Embryonic facial prominence (tissue), 1 donor: ENCODE measurements around the gene TMEM14C.

Experiments used
- DNase-seq: peaks from one replicate; pipeline ENCODE4 v3.0.0-alpha.2; 2016; ENCODE audit errors: extremely low spot score

Gene TMEM14C

DNA sequence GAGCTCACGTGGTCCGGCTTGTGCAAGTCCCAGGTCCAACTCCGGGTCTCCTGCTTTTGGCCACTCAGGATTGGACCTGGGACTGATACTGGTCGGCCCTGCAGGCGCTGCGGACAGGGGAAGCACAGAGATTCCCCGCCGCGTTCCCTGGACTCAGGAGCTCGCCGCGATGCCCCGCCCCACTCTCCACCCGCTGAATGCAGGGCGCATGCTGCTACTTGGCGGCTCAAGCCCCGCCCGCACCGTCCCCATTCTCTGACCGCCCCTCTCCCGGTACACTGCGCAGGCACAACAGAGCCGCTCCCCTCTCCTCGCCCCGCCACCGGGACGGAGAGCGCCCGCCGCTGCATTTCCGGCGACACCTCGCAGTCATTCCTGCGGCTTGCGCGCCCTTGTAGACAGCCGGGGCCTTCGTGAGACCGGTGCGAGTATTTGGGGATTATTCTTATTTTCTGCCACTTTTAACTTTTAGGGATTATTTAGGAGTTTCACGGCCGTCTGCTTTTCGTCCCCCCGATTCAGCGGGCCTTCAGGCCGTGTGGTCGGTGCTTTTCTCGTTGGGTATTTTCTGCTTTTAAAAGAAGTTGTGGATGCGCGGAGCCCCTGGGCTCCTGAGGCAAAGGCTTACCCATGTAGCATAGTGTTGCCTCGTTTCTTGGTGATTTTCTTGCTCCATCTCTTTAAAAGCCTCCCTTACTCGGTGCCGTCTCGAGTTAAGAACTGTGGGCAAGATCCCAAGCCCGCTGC, at the start of gene TMEM14C:
Gene TMEM14C (plus strand): TSS at position 251 of the 747 bp plus-strand sequence. CDS start 1,544 bp downstream, outside the sequence.
- peak; percentile 93 for DNase-seq

DNA sequence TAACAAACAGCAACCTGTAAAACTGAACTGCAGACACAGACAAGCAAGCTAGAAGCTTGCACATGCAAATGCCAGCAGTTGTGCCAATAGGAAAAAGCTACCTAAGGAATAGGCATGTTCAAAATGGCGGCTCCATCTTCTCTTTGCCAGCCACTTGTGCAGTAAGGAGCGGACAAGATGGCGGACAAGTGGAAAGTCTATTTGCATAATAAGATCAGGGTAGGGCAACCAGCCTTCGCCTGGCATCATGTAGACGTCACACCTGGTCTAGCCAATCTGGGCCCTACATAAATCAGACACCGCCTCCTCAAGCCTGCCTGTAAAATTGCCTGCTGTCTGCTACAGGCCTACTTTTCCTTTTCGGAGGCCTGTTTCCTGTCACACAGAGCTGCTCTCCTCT, 46.5 kb upstream of the TMEM14C start:
- no peak for DNase-seq

DNA sequence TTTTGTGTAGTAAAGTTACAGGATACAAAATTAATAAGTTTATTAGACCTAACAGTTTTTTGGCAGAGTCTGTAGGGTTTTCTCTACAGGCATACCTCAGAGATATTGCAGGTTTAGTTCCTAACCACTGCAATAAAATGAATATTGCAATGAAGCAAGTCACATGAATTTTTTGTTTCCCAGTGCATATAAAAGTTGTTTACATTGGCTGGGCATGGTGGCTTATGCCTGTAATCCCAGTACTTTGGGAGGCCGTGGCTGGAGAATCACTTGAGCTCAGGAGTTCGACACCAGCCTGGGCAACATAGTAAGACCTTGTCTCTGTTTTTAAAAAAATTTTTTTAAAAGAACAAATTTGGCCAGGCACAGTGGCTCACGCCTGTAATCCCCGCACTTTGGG, 44.4 kb upstream of the TMEM14C start:
- no peak for DNase-seq

DNA sequence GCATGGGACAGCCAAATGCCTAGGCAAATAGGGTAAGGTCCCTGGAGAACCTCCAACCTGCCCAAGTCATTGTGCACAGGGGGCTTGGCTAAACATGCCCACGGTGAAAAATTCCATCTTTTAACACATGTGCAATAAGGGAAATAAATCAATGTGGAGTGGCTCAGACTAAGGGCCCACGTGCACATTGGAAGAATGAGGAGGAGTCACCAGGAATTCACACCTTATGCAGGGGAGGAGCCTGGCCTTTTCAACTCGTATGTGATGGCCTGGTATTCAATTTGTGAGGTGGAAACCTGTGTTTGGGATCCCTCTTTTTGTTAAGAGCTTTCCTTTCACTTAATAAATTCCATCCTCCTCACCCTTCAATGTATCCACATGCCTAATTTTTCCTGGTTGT, 41.1 kb upstream of the TMEM14C start:
- no peak for DNase-seq

DNA sequence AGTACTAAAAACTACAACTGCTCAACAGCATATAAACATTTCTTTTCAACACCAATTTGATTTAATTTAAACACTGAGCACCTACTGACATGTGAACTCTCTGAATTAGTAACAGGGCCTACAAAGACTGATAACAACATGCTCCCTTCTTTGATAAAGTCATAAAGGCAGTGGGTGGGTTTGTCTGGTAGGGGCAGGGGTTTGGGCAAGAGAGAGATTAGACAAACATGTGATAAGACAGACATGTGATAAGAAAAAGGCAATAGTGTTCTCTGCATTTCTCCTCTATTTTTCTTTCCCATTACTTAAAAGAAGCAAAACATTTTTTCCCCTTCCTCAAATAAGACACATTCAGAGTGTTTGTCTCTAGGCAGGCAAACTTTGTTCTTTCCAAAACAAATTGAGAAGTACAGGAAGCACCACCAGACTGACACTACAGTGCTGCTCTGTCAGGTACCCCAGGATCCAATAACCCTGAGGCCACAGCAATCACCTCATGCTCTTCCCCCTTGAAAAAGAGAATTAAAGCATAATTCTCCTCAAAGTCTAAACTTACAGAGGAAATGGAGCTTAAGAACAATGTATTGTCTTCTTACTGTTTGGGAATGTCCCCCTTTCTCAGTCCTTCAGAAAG, 40.4 kb upstream of the TMEM14C start:
- no peak for DNase-seq

DNA sequence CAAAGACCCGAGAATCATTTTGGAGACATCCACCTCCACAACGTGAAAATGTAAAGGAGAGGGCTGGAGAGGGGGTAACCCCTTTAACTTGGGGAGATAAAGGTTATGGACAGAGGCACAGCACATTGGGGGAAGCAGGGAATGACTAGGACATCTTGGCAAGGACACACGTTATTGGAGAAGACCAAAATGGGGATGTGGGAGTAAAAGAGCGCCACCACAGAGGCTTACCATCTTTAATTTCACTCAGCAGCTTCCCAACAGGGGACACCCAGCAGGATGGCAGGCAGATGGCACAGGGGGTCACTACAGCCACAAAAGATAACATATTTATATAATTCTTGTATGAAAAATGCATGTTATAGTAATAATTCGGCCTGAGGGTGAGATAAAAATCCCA, 38.3 kb upstream of the TMEM14C start:
- DNase-seq: no peak

DNA sequence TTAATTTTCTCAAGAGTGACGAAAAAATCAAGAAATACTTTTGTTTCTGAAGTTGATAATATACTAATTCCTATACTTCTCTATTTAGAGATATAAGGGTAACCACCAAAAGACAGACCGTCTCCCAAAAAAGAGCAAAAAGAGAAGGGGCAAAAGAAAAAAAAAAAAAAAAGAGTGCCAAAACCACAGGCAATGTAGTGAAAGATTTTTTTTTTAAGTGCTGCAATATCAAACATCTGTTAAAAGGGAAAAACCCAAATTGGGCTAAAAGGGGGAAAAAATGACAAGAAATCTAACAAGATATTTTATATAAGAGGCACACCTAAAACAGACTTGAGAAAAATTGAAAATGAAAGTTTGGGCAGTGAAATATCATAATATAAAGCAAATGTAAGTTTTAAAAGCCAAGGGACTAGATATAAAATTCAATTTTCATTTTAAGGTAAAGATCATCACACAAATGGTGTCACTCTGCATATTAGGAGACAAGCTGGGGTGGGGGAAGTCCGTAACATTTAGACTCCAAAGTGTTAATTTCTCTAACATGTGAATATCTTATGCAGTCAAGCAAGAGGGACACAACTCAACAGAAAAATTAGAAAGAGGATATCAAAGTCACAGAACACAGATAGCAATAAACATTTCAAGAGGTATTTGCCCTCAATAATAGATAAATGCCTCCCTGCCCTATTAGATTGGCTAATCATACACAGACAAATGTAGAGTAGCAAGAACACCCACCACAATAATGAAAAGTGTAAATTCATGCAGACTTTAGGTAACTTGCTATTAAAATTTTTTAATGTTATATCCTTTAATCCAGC, 37.6 kb upstream of the TMEM14C start:
- DNase-seq: no peak

DNA sequence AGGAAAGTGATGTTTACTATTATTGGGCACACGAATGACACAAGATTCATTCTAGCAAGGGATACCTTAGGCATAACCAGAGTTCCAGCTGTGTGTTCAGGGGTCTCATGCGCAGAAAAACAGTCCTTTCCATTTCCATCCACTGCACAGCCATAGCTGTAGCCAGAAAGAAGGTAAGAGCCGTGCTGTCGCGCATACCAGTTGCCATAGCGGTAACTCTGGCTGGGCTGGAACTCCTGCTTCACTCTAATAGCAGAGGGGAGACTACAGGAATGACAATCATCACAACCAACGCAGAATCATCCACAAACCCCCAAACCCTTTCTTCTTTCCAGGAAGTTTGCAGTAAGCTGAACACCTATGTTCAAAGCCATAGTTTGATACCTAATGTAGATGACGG, 36.0 kb upstream of the TMEM14C start:
- no peak for DNase-seq

DNA sequence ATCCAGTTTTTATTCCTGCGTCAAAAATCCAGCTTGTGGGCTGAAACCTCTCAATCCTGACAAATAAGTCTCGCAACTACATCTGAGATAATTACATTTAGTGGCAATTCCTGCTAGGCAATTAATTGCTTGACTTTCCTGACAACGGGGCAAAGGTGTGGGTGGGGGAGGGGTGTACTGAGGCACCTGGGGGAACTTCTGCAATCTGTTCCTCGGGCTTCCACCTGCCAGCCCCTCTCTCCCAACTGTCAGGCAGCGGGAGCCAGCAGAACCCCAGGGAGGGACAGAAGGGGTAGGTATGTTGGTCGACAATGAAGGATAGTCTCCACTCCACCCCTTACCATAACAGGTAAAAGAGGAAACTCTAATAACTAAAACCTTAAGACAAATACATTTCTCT, 35.3 kb upstream of the TMEM14C start:
- DNase-seq: no peak

DNA sequence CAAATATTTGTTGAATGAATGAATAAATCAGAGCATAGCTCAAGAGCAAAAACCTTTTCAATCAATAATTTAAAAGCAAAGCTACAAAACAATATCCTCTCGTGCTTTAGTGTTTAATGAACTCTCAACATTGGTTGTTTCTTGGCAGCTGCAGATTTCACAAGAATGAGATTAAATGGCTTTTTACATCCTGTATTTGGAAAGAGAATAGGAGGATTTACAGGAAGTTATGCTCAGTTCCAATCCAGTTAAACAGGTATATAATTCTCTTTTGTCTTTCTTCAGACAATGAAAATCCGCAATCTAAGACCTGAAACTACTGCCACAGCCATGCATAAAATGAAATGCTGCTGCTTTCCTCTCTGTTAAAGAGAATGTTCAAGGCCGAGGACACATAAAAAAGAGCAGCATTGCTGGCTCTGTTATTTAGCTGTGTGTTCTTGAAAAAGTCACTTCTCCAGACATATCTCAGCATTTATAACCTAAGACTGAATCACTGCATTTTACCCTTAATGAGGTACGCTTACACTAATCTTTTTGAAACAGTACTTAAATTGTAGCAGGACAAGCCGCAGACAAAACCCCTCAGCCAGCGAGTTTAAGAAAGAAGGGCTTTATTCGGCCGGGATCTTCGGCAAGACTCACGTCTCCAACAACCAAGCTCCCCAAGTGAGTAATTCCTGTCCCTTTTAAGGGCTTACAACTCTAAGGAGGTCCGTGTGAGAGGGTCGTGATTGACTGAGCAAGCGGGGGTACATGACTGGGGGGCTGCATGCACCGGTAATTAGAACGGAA, 32.0 kb upstream of the TMEM14C start:
- no peak for DNase-seq

DNA sequence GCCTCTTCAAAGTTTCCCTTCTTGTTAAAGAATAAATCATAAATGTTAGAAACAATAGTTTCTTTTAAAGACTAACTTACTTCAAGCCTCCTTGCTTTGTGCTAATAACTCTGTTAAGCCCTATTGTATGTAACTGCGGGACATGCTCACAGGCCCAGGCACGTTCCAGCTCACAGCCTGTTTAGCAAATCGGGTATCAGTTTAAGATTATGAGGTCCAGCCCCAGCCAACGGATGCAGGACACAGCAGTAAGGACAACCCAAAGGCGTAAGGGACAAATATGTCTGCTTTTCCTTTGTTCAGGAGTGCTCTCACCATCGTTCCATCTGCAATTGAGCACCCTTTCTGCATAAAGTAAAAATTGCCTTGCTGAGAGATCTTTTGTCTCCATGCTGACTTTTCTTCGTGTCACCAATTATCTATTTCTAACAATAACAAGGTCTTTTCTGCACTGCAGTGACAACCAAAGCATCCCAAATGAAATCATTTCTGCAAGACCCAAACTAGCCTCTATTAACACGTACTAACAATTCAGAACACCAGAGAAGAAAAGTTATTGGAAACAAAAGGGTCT, 29.8 kb upstream of the TMEM14C start:
- DNase-seq: no peak

DNA sequence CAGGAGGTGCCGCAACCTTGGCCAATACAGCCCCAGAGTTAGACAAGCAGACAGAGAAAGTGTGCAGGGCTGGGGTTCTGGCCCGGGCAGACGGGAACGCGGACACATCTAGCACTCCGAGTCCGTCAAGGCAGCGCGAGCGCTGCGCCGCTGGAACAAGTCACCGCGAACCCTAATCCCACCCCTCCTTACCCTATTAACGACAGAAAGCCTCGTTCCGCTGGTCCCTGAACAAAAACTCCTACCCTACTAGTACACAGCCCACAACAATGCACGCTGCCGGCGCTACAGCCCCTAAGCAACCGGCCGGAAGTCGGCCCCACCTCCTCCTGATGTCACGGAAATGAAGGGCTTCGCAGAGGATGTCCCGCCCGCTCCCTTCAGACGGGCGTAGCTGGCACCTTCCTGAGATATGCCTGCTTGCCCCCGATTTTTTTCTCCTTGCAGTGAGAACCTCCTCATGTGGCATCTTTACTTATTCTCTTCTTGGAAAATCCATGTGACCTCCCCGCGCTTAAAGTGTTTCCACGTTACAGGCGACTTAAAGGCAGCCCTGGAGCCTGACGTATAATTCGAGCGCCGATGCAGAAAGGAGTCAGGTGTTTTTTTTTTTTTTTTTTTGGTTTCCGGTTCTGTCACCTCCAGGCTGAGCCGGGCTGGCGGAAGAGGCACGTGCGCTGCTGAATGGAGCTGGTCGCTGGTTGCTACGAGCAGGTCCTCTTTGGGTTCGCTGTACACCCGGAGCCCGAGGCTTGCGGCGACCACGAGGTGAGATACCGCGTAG, 28.4 kb upstream of the TMEM14C start, which contains the start of the genes C6orf52 and PAK1IP1:
Gene C6orf52 (minus strand): TSS at position 315 of the 784 bp plus-strand sequence. CDS start 7,066 bp downstream, outside the sequence.
Gene PAK1IP1 (plus strand): TSS at position 671 of the 784 bp plus-strand sequence. CDS start 14 bp downstream, at position 685.
- DNase-seq: peak; percentile 91

DNA sequence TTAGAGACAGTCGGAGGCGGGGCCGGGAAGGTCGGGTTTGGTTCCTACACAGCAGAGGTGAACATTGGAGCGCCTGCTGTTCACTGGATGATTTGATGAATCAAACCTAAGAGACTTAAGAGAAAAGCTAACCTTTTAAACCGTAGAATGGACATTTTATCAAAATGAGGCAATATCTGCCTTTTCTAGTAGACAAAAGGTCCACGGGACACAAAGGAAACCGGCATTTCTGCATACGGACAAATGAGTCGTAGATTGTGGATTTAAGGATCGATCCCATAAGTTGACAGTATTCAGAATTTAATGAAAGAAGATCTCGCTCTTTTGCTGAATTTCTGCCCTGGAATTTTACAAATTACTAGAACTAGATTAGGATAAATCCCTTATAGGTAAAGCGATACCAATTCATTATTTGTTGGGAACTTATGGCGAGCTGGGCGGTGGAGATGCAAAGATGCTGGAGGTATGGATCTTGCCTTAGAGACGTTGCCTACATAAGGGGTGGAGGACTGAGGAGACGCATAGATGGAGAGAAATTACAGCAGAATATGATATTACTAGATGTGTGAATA, 27.7 kb upstream of the TMEM14C start:
- no peak for DNase-seq

DNA sequence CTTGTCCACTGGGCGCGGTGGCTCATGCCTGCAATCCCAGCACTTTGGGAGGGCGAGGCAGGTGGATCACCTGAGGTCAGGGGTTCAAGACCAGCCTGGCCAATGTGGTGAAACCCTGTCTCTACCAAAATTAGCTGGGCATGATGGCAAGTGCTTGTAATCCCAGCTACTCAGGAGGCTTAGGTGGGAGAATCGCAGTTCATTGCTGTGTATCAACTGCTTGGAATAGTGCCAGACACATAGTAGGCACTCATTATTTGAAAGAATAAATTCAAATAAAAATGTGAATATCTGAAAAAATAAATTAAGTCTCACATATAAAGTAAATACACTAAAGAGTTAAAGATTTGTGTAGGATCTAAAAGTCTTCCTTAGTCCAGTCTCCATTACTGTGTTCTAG, 26.2 kb upstream of the TMEM14C start:
- DNase-seq: no peak

DNA sequence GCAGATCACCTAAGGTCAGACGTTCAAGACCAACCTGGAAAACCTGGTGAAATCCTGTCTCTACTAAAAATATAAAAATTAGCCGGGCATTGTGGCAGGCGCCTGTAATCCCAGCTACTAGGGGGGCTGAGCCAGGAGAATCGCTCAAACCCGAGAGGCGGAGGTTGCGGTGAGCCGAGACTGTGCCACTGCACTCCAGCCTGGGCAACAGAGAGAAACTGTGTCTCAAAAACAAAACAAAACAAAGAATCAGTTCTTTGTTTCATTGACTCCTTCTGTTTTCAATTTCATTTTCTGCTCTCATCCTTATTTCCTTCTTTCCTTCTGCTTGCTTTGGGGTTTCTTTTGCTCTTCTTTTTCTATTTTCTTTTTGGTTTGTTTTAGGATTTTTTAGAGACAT, 8.9 kb upstream of the TMEM14C start:
- DNase-seq: no peak

DNA sequence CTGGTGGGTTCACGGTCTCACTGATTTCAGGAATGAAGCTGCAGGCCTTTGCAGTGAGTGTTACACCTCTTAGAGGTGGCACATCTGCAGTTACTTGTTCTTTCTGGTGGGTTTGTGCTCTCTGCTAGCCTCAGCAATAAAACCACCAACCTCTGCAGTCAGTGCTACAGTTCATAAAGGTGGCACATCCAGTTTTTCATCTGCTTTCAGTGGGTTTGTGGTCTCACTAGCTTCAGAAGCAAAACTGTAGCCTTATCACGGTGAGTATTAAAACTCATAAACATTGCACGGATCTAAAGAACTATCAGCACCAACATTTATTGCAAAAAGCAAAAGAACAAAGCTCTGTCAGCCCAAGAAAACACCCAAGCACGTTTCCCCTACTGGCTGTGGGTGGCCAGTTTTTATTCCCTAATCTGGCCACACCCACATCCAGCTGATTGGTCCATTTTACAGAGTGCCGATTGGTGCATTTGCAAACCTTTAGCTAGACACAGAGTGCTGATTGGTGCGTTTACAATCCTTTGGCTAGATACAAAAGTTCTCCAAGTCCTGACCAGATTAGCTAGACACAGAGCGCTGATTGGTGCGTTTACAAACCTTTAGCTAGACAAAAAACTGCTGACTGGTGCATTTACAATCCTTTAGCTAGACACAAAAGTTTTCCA, 3.4 kb upstream of the TMEM14C start:
- no peak for DNase-seq

DNA sequence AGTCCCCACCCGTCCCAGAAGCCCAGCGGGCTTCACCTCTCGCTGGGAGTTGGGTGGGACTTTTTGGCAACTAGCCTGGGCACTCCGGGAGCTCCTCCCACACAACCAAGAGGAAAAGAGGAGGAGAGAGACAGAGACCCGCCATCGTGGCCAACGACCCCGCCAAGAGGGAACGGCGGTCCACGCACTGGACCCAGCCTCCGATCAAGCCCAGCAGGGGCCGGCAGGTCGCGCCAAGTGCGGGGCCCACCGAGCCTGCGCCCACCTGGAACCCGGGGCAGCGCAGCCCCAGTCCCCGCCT, 3.0 kb upstream of the TMEM14C start:
- DNase-seq: no peak

DNA sequence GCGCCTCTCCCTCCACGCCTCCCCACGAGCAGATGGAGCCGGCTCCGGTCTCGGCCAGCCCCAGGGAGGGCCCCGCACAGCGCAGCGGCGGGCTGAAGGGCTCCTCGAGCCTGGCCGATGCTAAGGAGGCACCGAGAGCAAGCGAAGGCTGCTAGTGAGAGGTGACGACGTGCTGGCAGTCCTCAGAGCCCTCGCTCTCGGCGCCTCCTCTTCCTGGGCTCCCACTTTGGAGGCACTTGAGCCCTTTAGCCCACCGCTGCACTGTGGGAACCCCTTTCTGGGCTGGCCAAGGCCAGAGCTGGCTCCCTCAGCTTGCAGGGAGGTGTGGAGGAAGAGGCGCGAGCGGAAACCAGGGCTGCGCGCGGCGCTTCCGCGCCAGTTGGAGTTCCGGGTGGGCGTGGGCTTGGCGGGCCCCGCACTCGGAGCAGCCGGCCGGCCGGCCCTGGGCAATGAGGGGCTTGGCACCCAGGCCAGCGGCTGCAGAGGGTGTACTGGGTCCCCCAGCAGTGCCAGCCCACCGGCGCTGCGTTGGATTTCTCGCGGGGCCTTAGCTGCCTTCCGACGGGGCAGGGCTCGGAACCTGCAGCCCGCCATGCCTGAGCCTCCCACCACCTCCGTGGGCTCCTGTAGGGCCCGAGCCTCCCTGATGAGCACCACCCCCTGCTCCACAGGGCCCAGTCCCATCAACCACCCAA, 2.5 kb upstream of the TMEM14C start:
- no peak for DNase-seq
